Kidney epithelial cell (primary cell): ENCODE results near the gene RANGRF. TPM values are rescaled to one million over a fixed set of nuclear protein-coding genes. Genes with fewer than 3 reads are reported as not detected.

Source experiments
- DNase-seq: peaks from one replicate; pipeline ENCODE4 v3.0.0-alpha.2; 2010; ENCODE audit warnings: low read depth
- H3K27me3 ChIP-seq: 2 replicates; pipeline ENCODE4 v1.6.0; 2011; ENCODE audit warnings: low read length; ENCODE audit not compliant: control insufficient read depth, insufficient read depth
- H3K36me3 ChIP-seq: 2 replicates; pipeline ENCODE4 v1.5.1; 2011; ENCODE audit warnings: low read length; ENCODE audit not compliant: control insufficient read depth, insufficient read depth
- H3K4me3 ChIP-seq: 2 replicates; pipeline ENCODE4 v1.5.1; 2011; ENCODE audit warnings: low read depth, mild to moderate bottlenecking, control low read depth, low read length
- total RNA-seq: library from RNA; depleted of rRNA; stranded (reverse); fragments of >200 nt; gene quantifications from 2 replicates; pipeline ENCODE4 v1.2.3, GENCODE V29; 2015
- TF ChIP-seq, protein P1 (sequence below): IDR thresholded peaks from 2 replicates; pipeline ENCODE4 v1.5.1; 2011; ENCODE audit warnings: mild to moderate bottlenecking, moderate library complexity, low read length, control low read depth, inconsistent platforms; ENCODE audit not compliant: insufficient read depth, poor library complexity, severe bottlenecking

Gene RANGRF
- total RNA-seq, 1 donor from 2014 or later, result 30.0 TPM

DNA sequence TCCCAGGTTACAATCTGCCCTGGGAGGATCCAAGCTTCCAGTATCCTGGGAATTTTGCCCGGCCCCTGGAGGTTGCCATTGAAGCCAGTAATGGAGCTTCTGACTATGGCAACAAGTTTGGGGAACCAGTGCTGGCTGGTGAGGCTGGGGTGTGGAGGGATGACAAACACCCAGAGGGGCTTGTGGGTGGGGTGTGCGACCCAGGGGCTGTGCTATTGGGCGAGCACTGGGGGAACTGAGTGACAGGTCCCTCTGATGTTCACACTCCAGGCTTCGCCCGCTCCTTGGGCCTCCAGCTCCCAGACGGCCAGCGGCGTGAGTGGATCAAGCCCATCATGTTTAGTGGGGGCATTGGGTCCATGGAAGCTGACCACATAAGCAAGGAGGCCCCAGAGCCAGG lies 30.7 kb upstream of the RANGRF start:
- no peaks in the 10 kb centered on the region for H3K36me3 ChIP-seq
- TF ChIP-seq, protein P1, sequence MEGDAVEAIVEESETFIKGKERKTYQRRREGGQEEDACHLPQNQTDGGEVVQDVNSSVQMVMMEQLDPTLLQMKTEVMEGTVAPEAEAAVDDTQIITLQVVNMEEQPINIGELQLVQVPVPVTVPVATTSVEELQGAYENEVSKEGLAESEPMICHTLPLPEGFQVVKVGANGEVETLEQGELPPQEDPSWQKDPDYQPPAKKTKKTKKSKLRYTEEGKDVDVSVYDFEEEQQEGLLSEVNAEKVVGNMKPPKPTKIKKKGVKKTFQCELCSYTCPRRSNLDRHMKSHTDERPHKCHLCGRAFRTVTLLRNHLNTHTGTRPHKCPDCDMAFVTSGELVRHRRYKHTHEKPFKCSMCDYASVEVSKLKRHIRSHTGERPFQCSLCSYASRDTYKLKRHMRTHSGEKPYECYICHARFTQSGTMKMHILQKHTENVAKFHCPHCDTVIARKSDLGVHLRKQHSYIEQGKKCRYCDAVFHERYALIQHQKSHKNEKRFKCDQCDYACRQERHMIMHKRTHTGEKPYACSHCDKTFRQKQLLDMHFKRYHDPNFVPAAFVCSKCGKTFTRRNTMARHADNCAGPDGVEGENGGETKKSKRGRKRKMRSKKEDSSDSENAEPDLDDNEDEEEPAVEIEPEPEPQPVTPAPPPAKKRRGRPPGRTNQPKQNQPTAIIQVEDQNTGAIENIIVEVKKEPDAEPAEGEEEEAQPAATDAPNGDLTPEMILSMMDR, result no peak
- no peak overlapping the region for H3K4me3 ChIP-seq
- no peak for DNase-seq
- H3K27me3 ChIP-seq, result no peaks in the 10 kb centered on the region

- no peak for DNase-seq
- TF ChIP-seq, protein P1, result no peak
- H3K4me3 ChIP-seq, result no peak overlapping the region
- peaks cover 3% of the 10 kb centered on the region for H3K36me3 ChIP-seq
- no peaks in the 10 kb centered on the region for H3K27me3 ChIP-seq
These were observed 24.1 kb upstream of the RANGRF start for GRCh38 chr17:8264320-8264719.

DNA sequence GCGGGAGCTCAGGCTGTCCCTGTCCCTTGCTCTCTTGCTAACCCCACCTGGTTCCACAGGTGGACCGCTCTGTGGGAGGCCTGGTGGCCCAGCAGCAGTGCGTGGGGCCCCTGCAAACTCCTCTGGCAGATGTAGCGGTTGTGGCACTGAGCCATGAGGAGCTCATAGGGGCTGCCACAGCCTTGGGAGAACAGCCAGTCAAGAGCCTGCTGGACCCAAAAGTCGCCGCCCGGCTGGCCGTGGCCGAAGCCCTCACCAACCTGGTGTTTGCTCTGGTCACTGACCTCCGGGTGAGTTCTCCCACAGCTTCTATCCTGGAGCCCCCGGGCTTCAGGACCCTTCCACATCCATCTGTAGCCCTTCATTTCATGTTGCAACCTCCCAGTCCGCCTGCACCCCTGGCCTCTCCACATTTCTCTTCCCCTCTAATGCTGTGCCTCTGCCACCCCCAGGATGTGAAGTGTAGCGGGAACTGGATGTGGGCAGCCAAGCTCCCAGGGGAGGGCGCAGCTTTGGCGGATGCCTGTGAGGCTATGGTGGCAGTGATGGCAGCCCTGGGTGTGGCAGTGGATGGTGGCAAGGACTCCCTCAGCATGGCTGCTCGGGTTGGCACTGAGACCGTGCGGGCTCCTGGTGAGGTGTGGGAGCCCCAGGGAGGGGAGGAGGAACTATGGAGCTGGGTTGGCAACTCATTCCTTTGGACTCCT lies 23.5 kb upstream of the RANGRF start:
- H3K36me3 ChIP-seq, result peaks cover 3% of the 10 kb centered on the region
- H3K27me3 ChIP-seq, result no peaks in the 10 kb centered on the region
- TF ChIP-seq, protein P1, result no peak
- no peak overlapping the region for H3K4me3 ChIP-seq
- no peak for DNase-seq

DNA sequence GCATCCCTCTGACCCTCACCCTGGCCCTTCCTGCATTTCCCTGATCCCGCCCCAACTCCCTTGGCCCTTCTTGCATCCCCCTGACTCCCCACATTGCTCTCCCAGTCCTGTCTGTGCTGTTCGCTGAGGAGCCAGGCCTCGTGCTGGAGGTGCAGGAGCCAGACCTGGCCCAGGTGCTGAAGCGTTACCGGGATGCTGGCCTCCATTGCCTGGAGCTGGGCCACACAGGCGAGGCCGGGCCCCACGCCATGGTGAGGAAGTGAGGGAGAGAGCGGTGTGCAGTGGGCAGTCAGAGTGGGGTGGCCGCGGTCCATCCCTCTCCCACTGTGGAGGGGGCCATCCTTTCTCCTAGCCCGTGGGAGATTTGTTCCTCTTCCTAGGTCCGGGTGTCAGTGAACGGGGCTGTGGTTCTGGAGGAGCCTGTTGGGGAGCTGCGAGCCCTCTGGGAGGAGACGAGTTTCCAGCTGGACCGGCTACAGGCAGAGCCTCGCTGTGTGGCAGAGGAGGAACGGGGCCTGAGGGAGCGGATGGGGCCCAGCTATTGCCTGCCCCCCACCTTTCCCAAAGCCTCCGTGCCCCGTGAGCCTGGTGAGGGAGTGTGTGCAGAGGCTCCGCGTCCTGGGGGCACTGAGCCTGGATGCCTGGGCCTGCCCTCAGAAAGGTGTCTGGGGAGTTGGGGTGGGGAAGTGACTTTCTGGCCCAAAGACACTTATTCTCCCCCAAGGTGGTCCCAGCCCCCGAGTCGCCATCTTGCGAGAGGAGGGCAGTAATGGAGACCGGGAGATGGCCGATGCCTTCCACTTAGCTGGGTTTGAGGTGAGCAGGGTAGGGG lies 21.6 kb upstream of the RANGRF start:
- H3K27me3 ChIP-seq, result no peaks in the 10 kb centered on the region
- TF ChIP-seq, protein P1, result no peak
- peaks cover 3% of the 10 kb centered on the region for H3K36me3 ChIP-seq
- no peak for DNase-seq
- H3K4me3 ChIP-seq, result no peak overlapping the region

GRCh38 chr17:8267480-8268147 lies 20.9 kb upstream of the RANGRF start:
- H3K27me3 ChIP-seq, result no peaks in the 10 kb centered on the region
- no peak overlapping the region for H3K4me3 ChIP-seq
- H3K36me3 ChIP-seq, result peaks cover 3% of the 10 kb centered on the region
- DNase-seq, result no peak
- TF ChIP-seq, protein P1, result no peak
